Measurements from ENCODE around the gene CASP9. TPM values are rescaled to one million over a fixed set of nuclear protein-coding genes. Genes with fewer than 3 reads are reported as not detected.

CASP9 gene
- 10 to 100 TPM; 10.3 to 10.4 TPM for polyA plus RNA-seq

- Histone ChIP-seq H3K9me3 (ENCODE audit: control insufficient read depth in 2 of 2, insufficient read depth in 1 of 2, low read depth in 1 of 2, low read length in 1 of 2) (no peaks in the 10 kb centered on the region), H3K36me3 (ENCODE audit: control insufficient read depth in 2 of 2, insufficient read depth in 2 of 2, low read length in 1 of 2) (no peaks in the 10 kb centered on the region), H3K4me3 (ENCODE audit: low read depth in 1 of 2, low read length in 2 of 2) (peak within 1 kb of the TSS; percentile 52 to 72), H3K27me3 (ENCODE audit: control insufficient read depth in 1 of 2, insufficient read depth in 2 of 2, low read length in 2 of 2) (no peaks in the 10 kb centered on the region), H3K4me1 (ENCODE audit: control insufficient read depth in 2 of 2, insufficient read depth in 2 of 2, low read length in 1 of 2) (no peaks in the 10 kb centered on the region), H3K27ac (ENCODE audit: low read depth in 2 of 2, low read length in 1 of 2) (peak within 1 kb of the TSS; percentile 93 to 99)
- WGBS, 2 donors = 1% methylated on average over 19 to 27 of the region's 27 CpGs
Observed at GRCh38 chr1:15524021-15524282, at the start of gene CASP9. Gene CASP9 (minus strand): TSS chr1:15524215. CDS start chr1:15524200, 15 bp downstream.

GRCh38 chr1:15573477-15573876, 49.5 kb upstream of the CASP9 start:
- Histone ChIP-seq H3K9me3 (ENCODE audit: control insufficient read depth in 2 of 2, insufficient read depth in 1 of 2, low read depth in 1 of 2, low read length in 1 of 2) (no peaks in the 10 kb centered on the region), H3K27me3 (ENCODE audit: control insufficient read depth in 1 of 2, insufficient read depth in 2 of 2, low read length in 2 of 2) (no peaks in the 10 kb centered on the region), H3K4me1 (ENCODE audit: control insufficient read depth in 2 of 2, insufficient read depth in 2 of 2, low read length in 1 of 2) (peaks cover 0 to under 1% of the 10 kb centered on the region in 2 donors), H3K27ac (ENCODE audit: low read depth in 2 of 2, low read length in 1 of 2) (no peak overlapping the region), H3K36me3 (ENCODE audit: control insufficient read depth in 2 of 2, insufficient read depth in 2 of 2, low read length in 1 of 2) (peaks cover 3 to 6% of the 10 kb centered on the region in 2 donors), H3K4me3 (ENCODE audit: low read depth in 1 of 2, low read length in 2 of 2) (no peak overlapping the region)
- 77 to 78% methylated on average over 9 of the region's 9 CpGs for WGBS, 2 donors

GRCh38 chr1:15571266-15571665, 47.3 kb upstream of the CASP9 start:
- Histone ChIP-seq H3K27me3 (ENCODE audit: control insufficient read depth in 1 of 2, insufficient read depth in 2 of 2, low read length in 2 of 2) (no peaks in the 10 kb centered on the region), H3K9me3 (ENCODE audit: control insufficient read depth in 2 of 2, insufficient read depth in 1 of 2, low read depth in 1 of 2, low read length in 1 of 2) (no peaks in the 10 kb centered on the region), H3K36me3 (ENCODE audit: control insufficient read depth in 2 of 2, insufficient read depth in 2 of 2, low read length in 1 of 2) (peaks cover 16 to 21% of the 10 kb centered on the region in 2 donors), H3K27ac (ENCODE audit: low read depth in 2 of 2, low read length in 1 of 2) (no peak overlapping the region), H3K4me1 (ENCODE audit: control insufficient read depth in 2 of 2, insufficient read depth in 2 of 2, low read length in 1 of 2) (no peaks in the 10 kb centered on the region), H3K4me3 (ENCODE audit: low read depth in 1 of 2, low read length in 2 of 2) (no peak overlapping the region)

- no peaks in the 10 kb centered on the region for H3K4me1 ChIP-seq (ENCODE audit: control insufficient read depth in 2 of 2, insufficient read depth in 2 of 2, low read length in 1 of 2)
- no peak overlapping the region for H3K4me3 ChIP-seq (ENCODE audit: low read depth in 1 of 2, low read length in 2 of 2)
- peaks cover 20 to 25% of the 10 kb centered on the region in 2 donors for H3K36me3 ChIP-seq (ENCODE audit: control insufficient read depth in 2 of 2, insufficient read depth in 2 of 2, low read length in 1 of 2)
- no peak overlapping the region for H3K27ac ChIP-seq (ENCODE audit: low read depth in 2 of 2, low read length in 1 of 2)
- H3K9me3 ChIP-seq (ENCODE audit: control insufficient read depth in 2 of 2, insufficient read depth in 1 of 2, low read depth in 1 of 2, low read length in 1 of 2) = no peaks in the 10 kb centered on the region
- 83 to 91% methylated on average over 1 of the region's 1 CpG for WGBS, 2 donors
- H3K27me3 ChIP-seq (ENCODE audit: control insufficient read depth in 1 of 2, insufficient read depth in 2 of 2, low read length in 2 of 2) = no peaks in the 10 kb centered on the region
Observed at GRCh38 chr1:15570861-15571260, 46.8 kb upstream of the CASP9 start.

DNA sequence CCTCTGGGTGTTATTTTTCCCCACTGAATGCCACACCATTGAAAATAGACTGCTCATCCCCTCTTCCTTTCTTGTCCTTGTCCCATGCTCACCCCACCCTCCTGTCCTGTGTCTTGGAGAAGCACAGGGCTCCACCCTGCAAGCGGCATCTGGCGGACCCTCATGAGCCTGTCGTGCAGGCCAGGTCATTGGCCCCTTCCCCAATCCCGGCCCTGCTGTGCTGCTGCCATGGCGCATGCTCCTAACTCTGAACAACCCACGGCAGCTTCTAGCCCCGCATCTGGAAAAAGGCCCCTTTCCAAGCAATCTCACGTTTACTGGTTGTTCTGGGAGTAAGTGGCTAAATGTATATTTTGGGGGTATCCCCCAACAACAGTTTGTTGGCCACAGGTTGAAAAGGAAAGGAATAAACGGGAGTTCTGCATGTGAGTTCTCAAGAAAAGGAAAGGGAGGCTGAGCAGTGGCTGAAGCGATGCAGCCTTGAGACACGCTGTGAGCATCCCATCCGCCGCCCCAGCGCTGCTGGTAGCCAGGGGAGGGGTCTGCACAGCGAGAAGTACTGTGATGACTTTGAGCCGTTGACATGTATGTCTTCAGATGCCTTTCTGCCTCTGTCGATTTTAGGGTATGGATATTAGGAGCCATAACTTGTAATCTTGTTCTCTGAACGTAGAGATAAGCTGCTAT, 44.5 kb upstream of the CASP9 start:
- peaks cover 24 to 34% of the 10 kb centered on the region in 2 donors for H3K36me3 ChIP-seq (ENCODE audit: control insufficient read depth in 2 of 2, insufficient read depth in 2 of 2, low read length in 1 of 2)
- H3K9me3 ChIP-seq (ENCODE audit: control insufficient read depth in 2 of 2, insufficient read depth in 1 of 2, low read depth in 1 of 2, low read length in 1 of 2) = no peaks in the 10 kb centered on the region
- WGBS, 2 donors = 90 to 94% methylated on average over 18 of the region's 18 CpGs
- H3K27me3 ChIP-seq (ENCODE audit: control insufficient read depth in 1 of 2, insufficient read depth in 2 of 2, low read length in 2 of 2) = no peaks in the 10 kb centered on the region
- H3K27ac ChIP-seq (ENCODE audit: low read depth in 2 of 2, low read length in 1 of 2) = no peak overlapping the region
- H3K4me1 ChIP-seq (ENCODE audit: control insufficient read depth in 2 of 2, insufficient read depth in 2 of 2, low read length in 1 of 2) = no peaks in the 10 kb centered on the region
- no peak overlapping the region for H3K4me3 ChIP-seq (ENCODE audit: low read depth in 1 of 2, low read length in 2 of 2)

DNA sequence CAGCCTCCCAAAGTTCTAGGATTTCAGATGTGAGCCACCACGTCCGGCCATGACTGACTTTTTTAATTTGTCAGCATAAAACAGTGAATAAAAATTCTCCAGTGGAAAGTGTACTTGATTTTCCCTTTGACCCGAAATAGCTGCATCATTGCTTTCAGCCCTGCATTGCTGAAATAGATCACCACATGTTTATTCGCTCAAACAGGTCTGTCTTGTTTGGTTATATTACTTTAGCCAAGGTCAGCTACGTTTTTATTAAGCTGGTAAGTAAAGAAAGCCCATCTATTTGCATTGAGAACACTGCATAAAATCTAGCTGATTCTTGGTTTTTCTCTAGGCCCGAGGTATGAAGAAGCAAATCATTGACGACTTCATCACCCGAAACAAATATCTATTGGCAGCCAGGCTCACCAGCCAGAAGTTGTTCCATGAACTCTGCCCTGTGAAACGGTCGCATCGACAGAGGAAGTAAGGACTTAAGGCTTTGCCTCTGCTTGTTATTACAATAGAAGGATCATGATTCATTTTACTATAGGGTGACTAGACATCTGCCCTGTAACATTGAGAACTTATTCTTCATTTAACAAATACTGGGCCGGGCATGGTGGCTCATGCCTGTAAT, 35.3 kb upstream of the CASP9 start:
- peaks cover 3 to 7% of the 10 kb centered on the region in 2 donors for H3K36me3 ChIP-seq (ENCODE audit: control insufficient read depth in 2 of 2, insufficient read depth in 2 of 2, low read length in 1 of 2)
- H3K9me3 ChIP-seq (ENCODE audit: control insufficient read depth in 2 of 2, insufficient read depth in 1 of 2, low read depth in 1 of 2, low read length in 1 of 2) = no peaks in the 10 kb centered on the region
- H3K27ac ChIP-seq (ENCODE audit: low read depth in 2 of 2, low read length in 1 of 2) = peak overlapping the region; percentile 51 to 84
- H3K4me1 ChIP-seq (ENCODE audit: control insufficient read depth in 2 of 2, insufficient read depth in 2 of 2, low read length in 1 of 2) = no peaks in the 10 kb centered on the region
- 57 to 59% methylated on average over 12 of the region's 12 CpGs for WGBS, 2 donors
- H3K27me3 ChIP-seq (ENCODE audit: control insufficient read depth in 1 of 2, insufficient read depth in 2 of 2, low read length in 2 of 2) = no peaks in the 10 kb centered on the region
- H3K4me3 ChIP-seq (ENCODE audit: low read depth in 1 of 2, low read length in 2 of 2) = no peak overlapping the region

DNA sequence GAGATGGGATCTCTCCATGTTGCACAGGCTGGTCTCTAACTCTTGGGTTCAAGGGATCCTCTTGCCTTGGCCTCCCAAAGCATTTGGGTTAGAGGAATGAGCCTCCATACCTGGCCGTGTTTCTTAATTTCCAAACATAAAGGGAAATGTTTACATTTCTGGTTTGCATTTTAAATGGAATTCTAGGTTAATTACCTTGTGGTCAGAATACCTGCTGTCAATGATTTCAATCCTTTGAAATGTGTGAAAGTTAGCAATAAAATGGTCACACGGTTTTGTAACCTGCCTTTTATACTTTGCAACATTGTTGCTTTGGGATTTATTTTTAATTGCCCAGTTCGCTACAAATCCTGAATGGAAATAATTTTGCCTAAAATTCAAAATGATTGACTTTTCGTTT, 34.5 kb upstream of the CASP9 start:
- peaks cover 0 to 3% of the 10 kb centered on the region in 2 donors for H3K36me3 ChIP-seq (ENCODE audit: control insufficient read depth in 2 of 2, insufficient read depth in 2 of 2, low read length in 1 of 2)
- H3K9me3 ChIP-seq (ENCODE audit: control insufficient read depth in 2 of 2, insufficient read depth in 1 of 2, low read depth in 1 of 2, low read length in 1 of 2) = no peaks in the 10 kb centered on the region
- 91 to 93% methylated on average over 4 of the region's 4 CpGs for WGBS, 2 donors
- H3K4me1 ChIP-seq (ENCODE audit: control insufficient read depth in 2 of 2, insufficient read depth in 2 of 2, low read length in 1 of 2) = no peaks in the 10 kb centered on the region
- no peak overlapping the region for H3K4me3 ChIP-seq (ENCODE audit: low read depth in 1 of 2, low read length in 2 of 2)
- peak overlapping the region in 1 of 2 donors; percentile 51 for H3K27ac ChIP-seq (ENCODE audit: low read depth in 2 of 2, low read length in 1 of 2)
- H3K27me3 ChIP-seq (ENCODE audit: control insufficient read depth in 1 of 2, insufficient read depth in 2 of 2, low read length in 2 of 2) = no peaks in the 10 kb centered on the region

- Histone ChIP-seq H3K27me3 (ENCODE audit: control insufficient read depth in 1 of 2, insufficient read depth in 2 of 2, low read length in 2 of 2) (no peaks in the 10 kb centered on the region), H3K27ac (ENCODE audit: low read depth in 2 of 2, low read length in 1 of 2) (no peak overlapping the region), H3K4me3 (ENCODE audit: low read depth in 1 of 2, low read length in 2 of 2) (no peak overlapping the region), H3K9me3 (ENCODE audit: control insufficient read depth in 2 of 2, insufficient read depth in 1 of 2, low read depth in 1 of 2, low read length in 1 of 2) (no peaks in the 10 kb centered on the region), H3K36me3 (ENCODE audit: control insufficient read depth in 2 of 2, insufficient read depth in 2 of 2, low read length in 1 of 2) (peaks cover 0 to 3% of the 10 kb centered on the region in 2 donors), H3K4me1 (ENCODE audit: control insufficient read depth in 2 of 2, insufficient read depth in 2 of 2, low read length in 1 of 2) (no peaks in the 10 kb centered on the region)
- WGBS, 2 donors = 87 to 96% methylated on average over 2 of the region's 2 CpGs
Observed at GRCh38 chr1:15557594-15557993, 33.6 kb upstream of the CASP9 start.

DNA sequence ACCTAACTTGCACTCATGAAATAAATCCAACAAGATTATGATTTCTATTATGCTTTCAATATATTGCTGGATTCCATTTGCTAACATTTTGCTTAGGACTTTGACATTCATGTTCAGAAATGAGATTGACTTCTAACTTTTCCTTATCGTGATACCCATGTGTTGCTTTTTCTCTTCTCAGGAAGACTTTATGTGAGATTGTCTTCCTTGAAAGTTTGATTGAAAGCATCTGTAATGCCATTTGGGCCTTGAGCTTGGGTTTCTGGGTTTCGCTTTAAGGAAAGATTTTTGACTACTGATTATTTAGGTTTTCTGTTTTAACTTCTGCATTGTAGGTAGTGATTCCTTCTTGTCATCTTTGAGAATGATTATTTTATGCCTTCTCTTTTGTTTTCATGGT, 33.0 kb upstream of the CASP9 start:
- H3K27ac ChIP-seq (ENCODE audit: low read depth in 2 of 2, low read length in 1 of 2) = no peak overlapping the region
- no peak overlapping the region for H3K4me3 ChIP-seq (ENCODE audit: low read depth in 1 of 2, low read length in 2 of 2)
- H3K36me3 ChIP-seq (ENCODE audit: control insufficient read depth in 2 of 2, insufficient read depth in 2 of 2, low read length in 1 of 2) = peaks cover 0 to 1% of the 10 kb centered on the region in 2 donors
- no peaks in the 10 kb centered on the region for H3K27me3 ChIP-seq (ENCODE audit: control insufficient read depth in 1 of 2, insufficient read depth in 2 of 2, low read length in 2 of 2)
- H3K4me1 ChIP-seq (ENCODE audit: control insufficient read depth in 2 of 2, insufficient read depth in 2 of 2, low read length in 1 of 2) = no peaks in the 10 kb centered on the region
- H3K9me3 ChIP-seq (ENCODE audit: control insufficient read depth in 2 of 2, insufficient read depth in 1 of 2, low read depth in 1 of 2, low read length in 1 of 2) = no peaks in the 10 kb centered on the region
- WGBS, 2 donors = 86 to 91% methylated on average over 2 of the region's 2 CpGs

- peaks cover 0 to 8% of the 10 kb centered on the region in 2 donors for H3K36me3 ChIP-seq (ENCODE audit: control insufficient read depth in 2 of 2, insufficient read depth in 2 of 2, low read length in 1 of 2)
- no peak overlapping the region for H3K27ac ChIP-seq (ENCODE audit: low read depth in 2 of 2, low read length in 1 of 2)
- no peaks in the 10 kb centered on the region for H3K4me1 ChIP-seq (ENCODE audit: control insufficient read depth in 2 of 2, insufficient read depth in 2 of 2, low read length in 1 of 2)
- no peaks in the 10 kb centered on the region for H3K9me3 ChIP-seq (ENCODE audit: control insufficient read depth in 2 of 2, insufficient read depth in 1 of 2, low read depth in 1 of 2, low read length in 1 of 2)
- WGBS, 2 donors = 88% methylated on average over 6 of the region's 6 CpGs
- H3K27me3 ChIP-seq (ENCODE audit: control insufficient read depth in 1 of 2, insufficient read depth in 2 of 2, low read length in 2 of 2) = no peaks in the 10 kb centered on the region
- no peak overlapping the region for H3K4me3 ChIP-seq (ENCODE audit: low read depth in 1 of 2, low read length in 2 of 2)
Observed at GRCh38 chr1:15550573-15550972, 26.6 kb upstream of the CASP9 start.
